Peyer's patch (tissue), 4 donors: Measurements from ENCODE around the gene FOXL1. TPM values are rescaled to one million over a fixed set of nuclear protein-coding genes. Genes with fewer than 3 reads are reported as not detected.

ENCODE experiments used
- DNase-seq, 3 donors: peaks; one replicate each; pipeline ENCODE4 v3.0.0-alpha.2; 2017 to 2019
- H3K27ac ChIP-seq, 4 donors: fragments of 200-600 bp; sonication (generic); one replicate each; pipeline ENCODE4 v1.5.1; 2016 to 2019
- H3K27me3 ChIP-seq, 2 donors: fragments of 200-600 bp; sonication (generic); one replicate each; pipeline ENCODE4 v1.5.1; 2019
- H3K36me3 ChIP-seq, 3 donors: fragments of 200-600 bp; sonication (generic); one replicate each; pipeline ENCODE4 v1.5.1; 2016 to 2019
- H3K4me1 ChIP-seq, 4 donors: fragments of 200-600 bp; sonication (generic); one replicate each; pipeline ENCODE4 v1.5.1; 2016 to 2019
- H3K4me3 ChIP-seq, 4 donors: fragments of 200-600 bp; sonication (generic); 1 replicate in 3 of 4; 2 replicates in 1 of 4; pipeline ENCODE4 v1.5.1; 2016 to 2019; ENCODE audit warnings: mild to moderate bottlenecking in 1 of 4
- H3K9me3 ChIP-seq, 4 donors: fragments of 200-600 bp; sonication (generic); one replicate each; pipeline ENCODE4 v1.5.1; 2016 to 2019; ENCODE audit warnings: mild to moderate bottlenecking in 1 of 4
- CTCF ChIP-seq, 6 experiments: fragments of 450-650 bp in 4 of 6; fragments of 200-600 bp in 2 of 6; sonication (generic) in 1 of 6; IDR thresholded peaks; one replicate each; pipeline ENCODE4 v1.5.1; 2017 to 2019; ENCODE audit warnings: antibody characterized with exemption in 6 of 6, mild to moderate bottlenecking in 3 of 6, moderate library complexity in 1 of 6
- POLR2A ChIP-seq, 2 donors: fragments of 450-650 bp; IDR thresholded peaks; one replicate each; pipeline ENCODE4 v1.5.1; 2017; ENCODE audit warnings: antibody characterized with exemption in 2 of 2, mild to moderate bottlenecking in 2 of 2, moderate library complexity in 2 of 2
- total RNA-seq, 4 donors: library from RNA; depleted of rRNA; stranded (reverse); fragments of >200 nt; gene quantifications; one replicate each; pipeline ENCODE4 v1.1.0, GENCODE V29; 2016

Gene FOXL1
- total RNA-seq, 4 donors from 2014 or later, result 2.0 to 12.4 (median 3.0) TPM

DNA sequence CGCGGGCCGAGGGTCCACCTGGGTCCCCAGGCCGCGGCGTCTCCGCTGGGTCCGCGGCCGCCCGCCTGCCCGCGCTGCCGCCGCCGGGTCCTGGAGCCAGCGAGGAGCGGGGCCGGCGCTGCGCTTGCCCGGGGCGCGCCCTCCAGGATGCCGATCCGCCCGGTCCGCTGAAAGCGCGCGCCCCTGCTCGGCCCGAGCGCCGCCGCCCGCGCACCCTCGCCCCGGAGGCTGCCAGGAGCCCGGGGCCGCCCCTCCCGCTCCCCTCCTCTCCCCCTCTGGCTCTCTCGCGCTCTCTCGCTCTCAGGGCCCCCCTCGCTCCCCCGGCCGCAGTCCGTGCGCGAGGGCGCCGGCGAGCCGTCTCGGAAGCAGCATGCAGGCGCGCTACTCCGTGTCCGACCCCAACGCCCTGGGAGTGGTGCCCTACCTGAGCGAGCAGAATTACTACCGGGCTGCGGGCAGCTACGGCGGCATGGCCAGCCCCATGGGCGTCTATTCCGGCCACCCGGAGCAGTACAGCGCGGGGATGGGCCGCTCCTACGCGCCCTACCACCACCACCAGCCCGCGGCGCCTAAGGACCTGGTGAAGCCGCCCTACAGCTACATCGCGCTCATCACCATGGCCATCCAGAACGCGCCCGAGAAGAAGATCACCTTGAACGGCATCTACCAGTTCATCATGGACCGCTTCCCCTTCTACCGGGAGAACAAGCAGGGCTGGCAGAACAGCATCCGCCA lies 11.2 kb upstream of the FOXL1 start:
- no peak for DNase-seq
- H3K27me3 ChIP-seq, result peaks cover 0 to 66% of the 10 kb centered on the region in 2 donors
- peak overlapping the region in 3 of 4 donors; percentile 18 to 42 (median 40) for H3K4me3 ChIP-seq
- no peaks in the 10 kb centered on the region for H3K36me3 ChIP-seq
- TF ChIP-seq CTCF (IDR thresholded peaks at IDR 0.05) (no peak), POLR2A (IDR thresholded peaks at IDR 0.05) (no peak)
- H3K9me3 ChIP-seq, result no peaks in the 10 kb centered on the region
- peaks cover 0 to 22% (median 10%) of the 10 kb centered on the region in 4 donors for H3K4me1 ChIP-seq
- H3K27ac ChIP-seq, result peak overlapping the region in 2 of 4 donors; percentile 35 to 48

DNA sequence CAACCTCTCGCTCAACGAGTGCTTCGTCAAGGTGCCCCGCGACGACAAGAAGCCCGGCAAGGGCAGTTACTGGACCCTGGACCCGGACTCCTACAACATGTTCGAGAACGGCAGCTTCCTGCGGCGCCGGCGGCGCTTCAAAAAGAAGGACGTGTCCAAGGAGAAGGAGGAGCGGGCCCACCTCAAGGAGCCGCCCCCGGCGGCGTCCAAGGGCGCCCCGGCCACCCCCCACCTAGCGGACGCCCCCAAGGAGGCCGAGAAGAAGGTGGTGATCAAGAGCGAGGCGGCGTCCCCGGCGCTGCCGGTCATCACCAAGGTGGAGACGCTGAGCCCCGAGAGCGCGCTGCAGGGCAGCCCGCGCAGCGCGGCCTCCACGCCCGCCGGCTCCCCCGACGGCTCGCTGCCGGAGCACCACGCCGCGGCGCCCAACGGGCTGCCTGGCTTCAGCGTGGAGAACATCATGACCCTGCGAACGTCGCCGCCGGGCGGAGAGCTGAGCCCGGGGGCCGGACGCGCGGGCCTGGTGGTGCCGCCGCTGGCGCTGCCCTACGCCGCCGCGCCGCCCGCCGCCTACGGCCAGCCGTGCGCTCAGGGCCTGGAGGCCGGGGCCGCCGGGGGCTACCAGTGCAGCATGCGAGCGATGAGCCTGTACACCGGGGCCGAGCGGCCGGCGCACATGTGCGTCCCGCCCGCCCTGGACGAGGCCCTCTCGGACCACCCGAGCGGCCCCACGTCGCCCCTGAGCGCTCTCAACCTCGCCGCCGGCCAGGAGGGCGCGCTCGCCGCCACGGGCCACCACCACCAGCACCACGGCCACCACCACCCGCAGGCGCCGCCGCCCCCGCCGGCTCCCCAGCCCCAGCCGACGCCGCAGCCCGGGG lies 10.4 kb upstream of the FOXL1 start:
- H3K4me3 ChIP-seq, result peak overlapping the region in 2 of 4 donors; percentile 19 to 40
- H3K36me3 ChIP-seq, result no peaks in the 10 kb centered on the region
- peaks cover 0 to 67% of the 10 kb centered on the region in 2 donors for H3K27me3 ChIP-seq
- no peak for TF ChIP-seq POLR2A (IDR thresholded peaks at IDR 0.05)
- no peak for TF ChIP-seq CTCF (IDR thresholded peaks at IDR 0.05)
- H3K27ac ChIP-seq, result peak overlapping the region in 2 of 4 donors; percentile 35 to 48
- H3K9me3 ChIP-seq, result no peaks in the 10 kb centered on the region
- no peak for DNase-seq
- peaks cover 0 to 22% (median 10%) of the 10 kb centered on the region in 4 donors for H3K4me1 ChIP-seq

DNA sequence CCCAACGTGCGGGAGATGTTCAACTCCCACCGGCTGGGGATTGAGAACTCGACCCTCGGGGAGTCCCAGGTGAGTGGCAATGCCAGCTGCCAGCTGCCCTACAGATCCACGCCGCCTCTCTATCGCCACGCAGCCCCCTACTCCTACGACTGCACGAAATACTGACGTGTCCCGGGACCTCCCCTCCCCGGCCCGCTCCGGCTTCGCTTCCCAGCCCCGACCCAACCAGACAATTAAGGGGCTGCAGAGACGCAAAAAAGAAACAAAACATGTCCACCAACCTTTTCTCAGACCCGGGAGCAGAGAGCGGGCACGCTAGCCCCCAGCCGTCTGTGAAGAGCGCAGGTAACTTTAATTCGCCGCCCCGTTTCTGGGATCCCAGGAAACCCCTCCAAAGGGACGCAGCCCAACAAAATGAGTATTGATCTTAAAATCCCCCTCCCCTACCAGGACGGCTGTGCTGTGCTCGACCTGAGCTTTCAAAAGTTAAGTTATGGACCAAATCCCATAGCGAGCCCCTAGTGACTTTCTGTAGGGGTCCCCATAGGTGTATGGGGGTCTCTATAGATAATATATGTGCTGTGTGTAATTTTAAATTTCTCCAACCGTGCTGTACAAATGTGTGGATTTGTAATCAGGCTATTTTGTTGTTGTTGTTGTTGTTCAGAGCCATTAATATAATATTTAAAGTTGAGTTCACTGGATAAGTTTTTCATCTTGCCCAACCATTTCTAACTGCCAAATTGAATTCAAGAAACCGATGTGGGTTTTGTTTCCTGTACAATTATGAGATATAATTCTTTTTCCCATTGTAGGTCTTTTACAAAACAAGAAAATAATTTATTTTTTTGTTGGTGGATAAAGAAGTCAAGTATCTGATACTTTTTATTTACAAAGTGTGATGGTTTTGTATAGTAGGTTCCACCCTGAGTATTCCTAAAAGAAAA lies 9.4 kb upstream of the FOXL1 start:
- TF ChIP-seq CTCF (IDR thresholded peaks at IDR 0.05) (no peak), POLR2A (IDR thresholded peaks at IDR 0.05) (no peak)
- H3K27me3 ChIP-seq, result peaks cover 0 to 67% of the 10 kb centered on the region in 2 donors
- H3K9me3 ChIP-seq, result no peaks in the 10 kb centered on the region
- DNase-seq, result no peak
- H3K4me1 ChIP-seq, result peaks cover 0 to 15% (median 6%) of the 10 kb centered on the region in 4 donors
- no peaks in the 10 kb centered on the region for H3K36me3 ChIP-seq
- H3K27ac ChIP-seq, result no peak overlapping the region
- H3K4me3 ChIP-seq, result peak overlapping the region in 1 of 4 donors; percentile 2

DNA sequence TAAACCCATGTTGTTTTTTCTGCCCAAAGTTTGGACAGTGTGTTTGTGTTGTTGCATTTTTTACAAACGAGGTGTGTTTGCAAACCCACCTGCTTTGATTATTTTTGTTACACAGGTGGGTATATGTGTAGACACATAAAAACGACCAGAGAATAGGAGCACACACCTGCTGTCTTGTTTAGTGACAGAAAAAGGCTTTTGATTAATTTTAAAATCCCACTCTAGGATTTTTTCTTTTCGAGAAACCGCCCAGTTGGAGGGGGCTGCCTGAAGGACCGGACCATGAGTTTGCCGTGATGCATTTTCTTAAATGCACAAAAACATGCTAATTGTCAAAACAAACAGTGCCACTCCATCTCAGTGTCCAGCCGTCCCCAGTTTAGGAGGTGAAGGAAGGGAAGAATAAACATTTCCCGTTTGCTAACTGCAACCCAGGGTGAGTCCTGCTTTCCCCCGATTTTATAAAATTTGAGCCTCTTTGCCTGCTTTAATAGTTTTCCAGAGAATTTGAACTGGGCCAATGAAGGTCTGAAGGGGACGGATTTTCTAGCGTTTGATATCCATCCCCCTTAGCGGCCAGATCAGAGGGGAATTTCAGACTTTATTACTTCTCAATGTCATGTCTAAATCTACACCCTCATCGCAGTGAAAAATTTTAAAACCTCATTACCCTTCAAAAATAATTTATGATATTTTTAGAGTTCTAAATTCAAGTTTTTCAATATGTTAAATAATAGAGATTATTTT lies 8.5 kb upstream of the FOXL1 start:
- Histone ChIP-seq H3K4me3 (no peak overlapping the region), H3K36me3 (no peaks in the 10 kb centered on the region), H3K4me1 (peaks cover 0 to 11% (median 4%) of the 10 kb centered on the region in 4 donors), H3K9me3 (no peaks in the 10 kb centered on the region), H3K27me3 (peaks cover 0 to 58% of the 10 kb centered on the region in 2 donors), H3K27ac (no peak overlapping the region)
- DNase-seq, result no peak
- no peak for TF ChIP-seq CTCF (IDR thresholded peaks at IDR 0.05)
- no peak for TF ChIP-seq POLR2A (IDR thresholded peaks at IDR 0.05)
